ENCODE results near the gene HYLS1.
A peak's percentile ranks its signal among the peaks of the same experiment; 100 is the strongest.

Gene HYLS1

GRCh38 chr11:125933030-125933813 is 45.8 kb downstream of the HYLS1 start:
- no peak for DNase-seq

- no peak for DNase-seq
These were observed 47.0 kb downstream of the HYLS1 start for GRCh38 chr11:125934473-125934872.

DNA sequence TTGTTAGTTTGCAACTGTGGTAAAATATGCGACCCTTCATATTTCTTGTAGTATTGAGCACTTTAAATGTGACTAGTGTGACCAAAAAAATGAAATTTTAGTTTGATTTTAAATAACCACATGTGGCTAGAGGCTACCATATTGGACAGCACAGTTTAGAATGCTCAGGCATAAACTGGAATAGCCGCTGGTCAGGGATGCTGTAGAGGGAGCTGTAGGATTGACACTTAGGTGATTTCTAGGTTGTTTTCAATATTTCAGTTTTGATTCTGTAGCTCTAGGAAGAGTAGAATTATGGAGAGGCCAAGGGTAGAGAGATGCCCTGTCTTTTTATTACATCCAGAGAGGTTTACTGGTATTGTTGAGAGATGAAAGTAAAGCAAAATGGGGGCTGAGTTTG is 47.6 kb downstream of the HYLS1 start:
- DNase-seq: no peak

- DNase-seq: no peak
These were observed 48.2 kb downstream of the HYLS1 start for GRCh38 chr11:125935618-125936199.

GRCh38 chr11:125938418-125938817 is 51.0 kb downstream of the HYLS1 start:
- DNase-seq: no peak

DNA sequence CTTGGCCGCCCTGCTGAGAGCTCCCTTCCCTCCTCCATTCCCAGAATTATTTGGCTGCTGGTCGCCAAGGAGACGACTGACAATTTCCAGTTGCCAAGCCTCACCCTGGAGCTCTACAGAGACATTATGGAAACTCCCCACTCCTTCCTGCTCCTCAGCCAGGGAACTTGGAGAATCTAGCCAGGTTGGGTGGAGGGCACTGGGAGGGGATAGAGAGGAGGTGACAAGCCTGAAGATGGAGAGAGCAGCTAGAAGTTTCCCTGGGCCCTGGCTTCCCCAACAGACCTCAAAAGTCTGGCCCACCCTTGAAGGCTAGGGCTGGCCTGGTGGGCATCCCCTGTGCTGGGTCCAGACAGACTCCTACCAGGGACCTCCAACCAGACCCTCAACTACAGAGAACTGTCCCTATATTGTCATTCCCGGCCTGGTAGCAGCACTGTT is 51.6 kb downstream of the HYLS1 start:
- no peak for DNase-seq

GRCh38 chr11:125940145-125940544 is 52.7 kb downstream of the HYLS1 start:
- DNase-seq: no peak

- DNase-seq: no peak
These were observed 53.8 kb downstream of the HYLS1 start for GRCh38 chr11:125941267-125941618.

- DNase-seq: peak; percentile 21
These were observed 54.4 kb downstream of the HYLS1 start for GRCh38 chr11:125941619-125942611.

- no peak for DNase-seq
These were observed 55.4 kb downstream of the HYLS1 start for GRCh38 chr11:125942771-125943428.

DNA sequence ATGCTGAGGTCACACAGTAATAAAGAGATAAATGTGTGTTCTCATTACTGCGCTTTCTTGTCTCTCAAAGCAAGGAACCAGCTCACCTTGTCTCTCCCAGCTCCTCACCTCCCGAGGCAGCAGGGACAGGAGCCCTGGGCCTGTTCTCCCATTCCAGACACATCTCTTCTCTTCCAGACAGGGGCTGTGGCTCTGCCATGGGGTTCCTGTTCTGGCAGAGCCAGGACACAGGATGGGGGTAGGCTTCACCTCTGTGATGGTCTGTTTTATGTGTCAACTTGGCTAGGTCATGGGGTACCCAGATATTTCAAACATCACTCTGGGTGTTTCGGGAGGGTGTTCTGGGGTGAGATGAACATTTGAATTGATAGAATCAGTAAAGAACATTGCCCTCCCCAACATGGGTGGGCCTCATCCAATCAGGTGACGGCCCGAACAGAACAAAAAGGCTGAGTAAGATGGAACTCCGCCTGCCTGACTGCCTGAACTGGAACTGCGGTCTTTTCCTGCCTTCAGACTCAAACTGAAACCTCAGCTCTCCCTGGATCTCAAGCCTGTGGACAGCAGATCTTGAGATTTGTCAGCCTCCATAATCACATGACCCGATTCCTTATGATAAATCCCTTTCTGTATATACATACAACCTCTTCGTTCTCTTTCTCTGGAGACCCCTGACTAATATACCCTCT is 56.3 kb downstream of the HYLS1 start:
- DNase-seq: no peak

- DNase-seq: no peak
These were observed 57.0 kb downstream of the HYLS1 start for GRCh38 chr11:125944350-125945010.

DNA sequence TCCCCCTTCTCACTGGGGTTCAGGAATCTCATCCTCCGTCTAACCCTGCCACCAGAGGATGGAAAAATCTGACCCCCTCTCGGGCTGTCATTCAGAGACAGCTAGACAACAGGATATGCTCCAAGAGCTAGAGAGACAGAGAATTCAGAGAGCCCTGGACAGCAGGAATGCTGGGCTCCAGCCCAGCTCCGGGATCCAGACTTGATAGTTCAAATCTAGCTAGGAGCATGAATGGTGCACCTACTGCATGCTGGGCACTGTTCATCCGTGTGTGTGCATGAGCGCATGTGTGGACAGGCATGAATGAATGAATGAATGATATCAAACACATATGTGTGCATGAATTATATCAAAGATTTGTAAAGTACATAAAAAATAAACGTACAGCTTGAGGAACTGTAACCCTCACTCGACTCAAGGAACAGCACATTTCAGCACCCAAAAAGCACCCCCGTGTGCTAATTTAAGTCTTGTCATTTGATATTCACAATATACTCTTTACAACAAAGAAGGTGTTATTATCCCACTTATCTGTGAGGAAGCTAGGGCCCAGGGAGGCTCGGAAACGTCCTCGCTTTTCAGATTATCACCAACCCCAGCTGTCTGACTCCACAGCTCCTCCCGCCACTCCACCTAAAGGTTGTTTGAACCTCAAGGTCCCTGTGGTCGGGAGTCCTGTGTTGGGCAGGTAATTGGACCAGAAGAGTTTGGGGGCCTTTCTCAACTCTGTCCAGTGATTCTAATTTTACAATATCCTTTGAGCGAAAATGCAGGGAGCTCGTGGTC is 57.7 kb downstream of the HYLS1 start:
- DNase-seq: no peak

DNA sequence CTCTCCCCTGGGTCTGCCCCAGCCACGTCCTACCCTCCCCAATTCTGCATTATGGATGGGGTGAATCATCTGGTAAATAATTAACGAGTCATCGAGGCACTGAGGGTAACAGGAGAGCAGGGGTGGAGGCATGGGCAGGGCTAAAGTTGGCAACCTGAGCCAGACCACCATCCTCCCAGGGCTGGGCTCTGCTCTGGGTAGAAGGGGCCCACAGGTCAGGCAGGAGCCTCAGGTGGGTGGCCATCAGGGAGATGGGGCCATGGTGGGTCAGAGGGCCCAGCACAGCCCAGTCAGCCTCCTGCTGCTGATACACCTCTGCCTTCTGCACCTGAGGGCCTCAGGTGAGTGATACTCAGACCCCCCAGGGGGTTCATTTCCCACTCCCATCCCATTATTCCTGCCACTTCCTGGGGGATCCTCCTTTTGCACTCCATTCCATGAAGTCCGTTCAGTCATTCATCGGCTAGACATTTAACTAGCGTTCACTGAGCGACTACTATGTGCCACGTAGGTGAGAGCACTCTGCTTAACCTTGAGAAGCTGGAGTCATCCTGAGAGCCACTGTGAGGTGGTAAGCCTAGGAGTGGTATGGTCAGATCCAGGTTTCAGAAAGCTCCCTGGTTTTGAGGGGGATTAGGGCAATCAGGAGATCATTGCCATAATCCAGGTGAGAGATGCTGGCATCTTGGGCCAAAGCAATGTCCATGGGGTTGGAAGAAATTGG is 58.5 kb downstream of the HYLS1 start, which contains the start of gene VSIG10L2:
TSS of gene VSIG10L2 (plus strand) at position 248 of the 724 bp plus-strand sequence. CDS start at position 260, 12 bp downstream.
- no peak for DNase-seq

- no peak for DNase-seq
These were observed 59.4 kb downstream of the HYLS1 start for GRCh38 chr11:125946712-125947418.

DNA sequence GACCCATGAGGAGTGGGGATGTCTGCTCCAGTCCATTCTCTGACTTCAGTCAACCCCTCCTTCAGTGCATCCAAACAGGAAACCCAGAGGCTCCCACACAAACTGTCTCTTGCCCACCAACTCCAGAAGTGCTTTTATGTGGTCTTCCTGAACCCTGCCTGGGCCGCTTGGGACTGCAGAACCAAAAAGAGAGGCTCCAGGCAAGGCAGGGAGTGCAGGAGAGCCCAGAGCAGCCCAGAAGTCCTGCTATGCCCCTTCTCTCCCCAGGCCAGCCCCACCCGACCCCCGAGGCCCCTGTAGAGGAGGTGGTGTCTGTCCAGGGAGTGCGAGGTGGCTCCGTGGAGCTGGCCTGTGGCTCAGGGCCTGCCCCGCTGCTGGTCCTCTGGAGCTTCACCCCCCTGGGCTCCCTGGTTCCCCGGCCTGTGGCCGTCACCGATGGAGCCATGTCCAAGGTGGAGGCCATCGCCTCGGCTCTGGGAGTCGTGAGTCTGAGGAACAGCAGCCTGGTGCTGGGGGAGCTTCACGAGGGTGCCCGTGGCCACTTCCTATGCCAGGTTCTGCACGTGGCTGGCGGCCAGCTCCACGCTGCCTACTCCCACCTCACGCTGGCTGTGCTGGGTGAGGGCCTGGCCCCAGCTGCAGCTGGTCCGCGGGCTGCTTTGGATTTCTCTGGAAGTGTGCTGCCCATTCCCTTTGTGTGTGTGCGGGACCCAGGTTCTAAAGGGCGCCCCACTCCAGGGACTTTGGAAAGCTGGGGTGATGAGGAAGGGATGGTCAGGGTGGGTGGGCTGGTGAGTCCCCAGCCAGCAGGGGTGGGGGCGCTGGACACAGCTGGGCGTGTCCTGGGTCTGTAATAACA is 60.2 kb downstream of the HYLS1 start:
- no peak for DNase-seq

DNA sequence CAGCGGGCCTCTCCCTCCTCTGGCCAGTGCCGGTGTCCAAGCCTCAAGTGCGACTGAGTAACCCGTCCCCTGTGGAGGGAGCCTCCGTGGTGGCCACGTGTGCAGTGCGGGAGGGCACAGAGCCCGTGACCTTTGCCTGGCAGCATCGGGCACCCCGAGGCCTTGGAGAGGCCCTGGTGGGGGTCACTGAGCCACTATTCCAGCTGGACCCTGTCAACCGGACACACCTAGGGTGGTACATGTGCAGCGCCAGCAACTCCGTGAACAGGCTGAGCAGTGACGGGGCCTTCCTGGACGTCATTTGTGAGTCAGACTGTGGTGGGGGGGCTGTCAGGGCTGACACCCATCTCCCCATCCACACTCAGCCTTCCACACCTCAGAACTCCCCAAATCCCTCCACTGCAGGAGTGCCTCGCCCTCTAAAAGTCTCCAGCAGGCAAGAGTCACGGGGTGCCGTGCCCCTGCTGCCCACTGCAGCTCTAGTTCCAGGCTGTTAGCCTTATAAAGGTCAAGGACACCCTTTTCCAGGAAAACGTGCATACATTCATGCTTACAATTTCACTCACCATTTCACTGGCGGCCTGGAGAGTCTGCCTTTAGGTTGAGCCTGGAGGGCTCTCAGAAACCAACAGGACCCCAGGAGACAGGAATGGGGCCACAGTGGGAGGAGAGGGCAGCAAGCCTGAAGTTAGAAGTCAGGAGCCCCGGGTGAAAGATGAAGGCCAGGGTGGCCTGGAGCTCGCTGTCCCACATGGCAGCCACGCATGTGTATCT is 61.0 kb downstream of the HYLS1 start:
- no peak for DNase-seq

All from fibroblast of skin of back (primary cell).